Measurements from ENCODE around the gene SLC38A2.

SLC38A2 gene

GRCh38 chr12:46395388-46395787 is 22.8 kb upstream of the SLC38A2 start:
- H3K4me3 ChIP-seq (ENCODE audit: low read depth, low read length) = no peak overlapping the region
- TF ChIP-seq, protein P1, sequence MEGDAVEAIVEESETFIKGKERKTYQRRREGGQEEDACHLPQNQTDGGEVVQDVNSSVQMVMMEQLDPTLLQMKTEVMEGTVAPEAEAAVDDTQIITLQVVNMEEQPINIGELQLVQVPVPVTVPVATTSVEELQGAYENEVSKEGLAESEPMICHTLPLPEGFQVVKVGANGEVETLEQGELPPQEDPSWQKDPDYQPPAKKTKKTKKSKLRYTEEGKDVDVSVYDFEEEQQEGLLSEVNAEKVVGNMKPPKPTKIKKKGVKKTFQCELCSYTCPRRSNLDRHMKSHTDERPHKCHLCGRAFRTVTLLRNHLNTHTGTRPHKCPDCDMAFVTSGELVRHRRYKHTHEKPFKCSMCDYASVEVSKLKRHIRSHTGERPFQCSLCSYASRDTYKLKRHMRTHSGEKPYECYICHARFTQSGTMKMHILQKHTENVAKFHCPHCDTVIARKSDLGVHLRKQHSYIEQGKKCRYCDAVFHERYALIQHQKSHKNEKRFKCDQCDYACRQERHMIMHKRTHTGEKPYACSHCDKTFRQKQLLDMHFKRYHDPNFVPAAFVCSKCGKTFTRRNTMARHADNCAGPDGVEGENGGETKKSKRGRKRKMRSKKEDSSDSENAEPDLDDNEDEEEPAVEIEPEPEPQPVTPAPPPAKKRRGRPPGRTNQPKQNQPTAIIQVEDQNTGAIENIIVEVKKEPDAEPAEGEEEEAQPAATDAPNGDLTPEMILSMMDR (IDR thresholded peaks at IDR 0.05; ENCODE audit: low read depth, low read length) = no peak

GRCh38 chr12:46391630-46392029 is 19.1 kb upstream of the SLC38A2 start:
- H3K4me3 ChIP-seq (ENCODE audit: low read depth, low read length) = no peak overlapping the region
- TF ChIP-seq, protein P1 (IDR thresholded peaks at IDR 0.05; ENCODE audit: low read depth, low read length) = no peak

GRCh38 chr12:46390881-46391280 is 18.3 kb upstream of the SLC38A2 start:
- H3K4me3 ChIP-seq (ENCODE audit: low read depth, low read length) = no peak overlapping the region
- TF ChIP-seq, protein P1 (IDR thresholded peaks at IDR 0.05; ENCODE audit: low read depth, low read length) = no peak

- TF ChIP-seq, protein P1 (IDR thresholded peaks at IDR 0.05; ENCODE audit: low read depth, low read length) = no peak
- no peak overlapping the region for H3K4me3 ChIP-seq (ENCODE audit: low read depth, low read length)
These were observed 17.7 kb upstream of the SLC38A2 start for GRCh38 chr12:46390304-46390703.

DNA sequence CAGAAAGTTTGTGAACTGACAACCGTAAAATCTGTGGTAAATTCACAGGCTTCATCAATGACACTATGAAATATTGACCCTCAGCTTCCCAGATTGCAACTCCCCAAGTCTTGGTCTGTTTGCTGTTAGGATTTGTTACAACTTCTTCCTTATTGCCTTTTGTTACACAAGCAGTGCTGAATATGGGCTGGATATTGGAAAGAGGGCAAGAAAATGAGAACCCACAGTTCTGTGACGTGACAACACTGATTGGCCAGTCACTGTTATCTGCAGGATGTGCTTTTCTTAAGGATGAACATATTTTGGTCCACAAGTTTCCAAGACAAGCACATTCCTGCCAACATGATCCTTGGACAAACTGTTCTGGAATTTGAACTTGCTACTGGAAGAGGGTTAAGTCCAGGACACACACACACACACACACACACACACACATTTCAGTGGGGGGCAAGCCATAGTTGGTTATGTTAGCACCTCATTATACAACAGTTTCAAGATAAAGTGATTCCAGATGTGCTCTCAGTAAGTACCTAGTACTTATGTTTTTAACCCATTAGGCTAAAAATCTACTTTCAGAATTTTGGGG is 16.6 kb upstream of the SLC38A2 start:
- TF ChIP-seq, protein P1 (IDR thresholded peaks at IDR 0.05; ENCODE audit: low read depth, low read length) = no peak
- H3K4me3 ChIP-seq (ENCODE audit: low read depth, low read length) = no peak overlapping the region

- no peak overlapping the region for H3K4me3 ChIP-seq (ENCODE audit: low read depth, low read length)
- TF ChIP-seq, protein P1 (IDR thresholded peaks at IDR 0.05; ENCODE audit: low read depth, low read length) = no peak
These were observed 16.0 kb upstream of the SLC38A2 start for GRCh38 chr12:46388427-46389021.

GRCh38 chr12:46387670-46388069 is 15.1 kb upstream of the SLC38A2 start:
- TF ChIP-seq, protein P1 (IDR thresholded peaks at IDR 0.05; ENCODE audit: low read depth, low read length) = no peak
- H3K4me3 ChIP-seq (ENCODE audit: low read depth, low read length) = peak overlapping the region; percentile 41
